ENCODE data around the gene ST8SIA6. TPM values are rescaled to one million over a fixed set of nuclear protein-coding genes. Genes with fewer than 3 reads are reported as not detected.

Gene ST8SIA6
- total and polyA plus RNA-seq, 9 of the 15 experiments (the other 6 are each of a cell fraction or from before 2014, with no cell fraction given) = 0.69 to 6.7 (median 5.0) TPM

GRCh38 chr10:17396004-17396403, 58.4 kb downstream of the ST8SIA6 start:
- no peaks in the 10 kb centered on the region for H3K27me3 ChIP-seq (ENCODE audit: control insufficient read depth in 2 of 2, insufficient read depth in 2 of 2, low read length in 2 of 2)
- H3K79me2 ChIP-seq (ENCODE audit: control insufficient read depth, insufficient read depth, low read length) = no peaks in the 10 kb centered on the region
- TF ChIP-seq KDM2B (CRISPR knock-in tag; IDR thresholded peaks at IDR 0.05) = no peak
- no peak for TF ChIP-seq ZNF280B (CRISPR knock-in tag; IDR thresholded peaks at IDR 0.05)
- no peak for TF ChIP-seq SMAD2 (IDR thresholded peaks at IDR 0.05; ENCODE audit: low read depth, low read length)
- TF ChIP-seq ZNF445 (CRISPR knock-in tag; IDR thresholded peaks at IDR 0.05; ENCODE audit: low read depth) = no peak
- TF ChIP-seq JUNB (CRISPR knock-in tag; conservative IDR thresholded peaks at IDR 0.05) = no peak
- H3K9me3 ChIP-seq (replicated peaks; ENCODE audit: control insufficient read depth, insufficient read depth, low read depth, low read length) = no peaks in the 10 kb centered on the region
- in situ Hi-C loops (cut with MboI) (no loop called here), intact Hi-C loops (cut with micrococcal nuclease) (no loop called here)
- FAIRE-seq = no peak
- ChIA-PET CTCF (ENCODE audit: low intra/inter-chr PET ratio) (no interaction called here), POLR2A (interaction anchor here (1.4 kb wide), 1 partner anchor 9 kb away, joined by 4 read pairs; no protein-coding TSS in a partner anchor)
- no peak overlapping the region for H3K9ac ChIP-seq (ENCODE audit: insufficient read depth in 1 of 2, low read depth in 2 of 2, low read length in 2 of 2)
- WGBS (ENCODE audit: insufficient coverage, low coverage, missing lambda C conversion rate) = 100% methylated on average over 3 of the region's 3 CpGs
- H3K4me3 ChIP-seq = no peak overlapping the region
- H3K27ac ChIP-seq (ENCODE audit: extremely low read depth, low read depth, low read length) = no peak overlapping the region
- no peak overlapping the region for H2AFZ ChIP-seq (ENCODE audit: low read depth, low read length)
- no peaks in the 10 kb centered on the region for H3K9me1 ChIP-seq (ENCODE audit: control insufficient read depth, insufficient read depth, low read length)
- no peaks in the 10 kb centered on the region for H4K20me1 ChIP-seq (replicated peaks; ENCODE audit: control insufficient read depth, insufficient read depth, low read length)
- ATAC-seq = no peak
- peaks cover 5% of the 10 kb centered on the region; the same call in 1 of the 3 replicates for H3K36me3 ChIP-seq (ENCODE audit: control insufficient read depth, insufficient read depth, low read length)
- H3K4me2 ChIP-seq (ENCODE audit: insufficient read depth, low read length) = no peak overlapping the region
- H3K4me1 ChIP-seq (replicated peaks in 1 of 2; ENCODE audit: control insufficient read depth in 2 of 2, insufficient read depth in 2 of 2, low read length in 2 of 2) = peaks cover 0 to 8% of the 10 kb centered on the region in 2 experiments; a peak in 2 of 5 replicates
- no peak for DNase-seq (ENCODE audit: extremely low read depth in 1 of 4, low spot score in 3 of 4)
- BruUV-seq (replicated peaks) = no TSS peak

Data from K562 (cell line).